ENCODE results near the gene PRELID3B.

PRELID3B gene

GRCh38 chr20:59027741-59028320 is 14.8 kb downstream of the PRELID3B start:
- TF ChIP-seq CTCF (IDR thresholded peaks at IDR 0.05; ENCODE audit: insufficient read depth, missing control alignments): no peak
- FAIRE-seq (no peak), DNase-seq (ENCODE audit: insufficient read length, low spot score) (no peak)

GRCh38 chr20:59026904-59027740 is 15.5 kb downstream of the PRELID3B start:
- TF ChIP-seq CTCF (IDR thresholded peaks at IDR 0.05; ENCODE audit: insufficient read depth, missing control alignments): no peak
- FAIRE-seq (no peak), DNase-seq (ENCODE audit: insufficient read length, low spot score) (no peak)

GRCh38 chr20:59025511-59025910 is 17.1 kb downstream of the PRELID3B start:
- DNase-seq (ENCODE audit: insufficient read length, low spot score) (no peak), FAIRE-seq (no peak)
- TF ChIP-seq CTCF (IDR thresholded peaks at IDR 0.05; ENCODE audit: insufficient read depth, missing control alignments): no peak

- no peak for FAIRE-seq
Measured at GRCh38 chr20:59025086-59025485, 17.5 kb downstream of the PRELID3B start.

GRCh38 chr20:59024111-59024530 is 18.5 kb downstream of the PRELID3B start:
- TF ChIP-seq CTCF (IDR thresholded peaks at IDR 0.05; ENCODE audit: insufficient read depth, missing control alignments): no peak
- DNase-seq (ENCODE audit: insufficient read length, low spot score) (no peak), FAIRE-seq (no peak)

More at GRCh38 chr20:59025086-59025485, 17.5 kb downstream of the PRELID3B start:
- TF ChIP-seq CTCF (IDR thresholded peaks at IDR 0.05; ENCODE audit: insufficient read depth, missing control alignments): no peak
- DNase-seq (ENCODE audit: insufficient read length, low spot score): no peak

GRCh38 chr20:59023616-59024015 is 19.0 kb downstream of the PRELID3B start:
- no peak for DNase-seq (ENCODE audit: insufficient read length, low spot score)
- no peak for TF ChIP-seq CTCF (IDR thresholded peaks at IDR 0.05; ENCODE audit: insufficient read depth, missing control alignments)
- no peak for FAIRE-seq

- no peak for FAIRE-seq
- DNase-seq (ENCODE audit: insufficient read length, low spot score): no peak
- no peak for TF ChIP-seq CTCF (IDR thresholded peaks at IDR 0.05; ENCODE audit: insufficient read depth, missing control alignments)
Measured at GRCh38 chr20:59022754-59023153, 19.8 kb downstream of the PRELID3B start.

All from D721Med (cell line).